GM19328 (cell line): ENCODE data around the gene SASH1.

Experiments used
- ATAC-seq: cut with Tn5 transposase; IDR thresholded peaks from one replicate; pipeline ENCODE4 v1.9.1; 2021; ENCODE audit warnings: mild to moderate bottlenecking, moderate library complexity; ENCODE audit not compliant: unreplicated experiment

The SASH1 gene

GRCh38 chr6:148538261-148539190 is 195.9 kb downstream of the SASH1 start:
- no peak for ATAC-seq

DNA sequence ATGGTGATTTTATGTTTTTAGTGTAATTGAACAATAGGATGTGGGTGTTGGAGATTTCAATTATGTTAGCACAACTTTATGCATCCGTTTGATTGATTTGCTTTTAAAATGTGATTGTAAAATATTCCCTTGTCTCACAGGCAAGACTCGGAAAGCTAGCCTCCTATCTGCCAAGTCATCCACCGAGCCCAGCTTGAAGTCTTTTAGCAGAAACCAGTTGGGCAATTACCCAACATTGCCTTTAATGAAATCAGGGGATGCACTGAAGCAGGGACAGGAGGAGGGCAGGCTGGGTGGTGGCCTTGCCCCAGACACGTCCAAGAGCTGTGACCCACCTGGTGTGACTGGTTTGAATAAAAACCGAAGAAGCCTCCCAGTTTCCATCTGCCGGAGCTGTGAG is 200.9 kb downstream of the SASH1 start:
- ATAC-seq = no peak

DNA sequence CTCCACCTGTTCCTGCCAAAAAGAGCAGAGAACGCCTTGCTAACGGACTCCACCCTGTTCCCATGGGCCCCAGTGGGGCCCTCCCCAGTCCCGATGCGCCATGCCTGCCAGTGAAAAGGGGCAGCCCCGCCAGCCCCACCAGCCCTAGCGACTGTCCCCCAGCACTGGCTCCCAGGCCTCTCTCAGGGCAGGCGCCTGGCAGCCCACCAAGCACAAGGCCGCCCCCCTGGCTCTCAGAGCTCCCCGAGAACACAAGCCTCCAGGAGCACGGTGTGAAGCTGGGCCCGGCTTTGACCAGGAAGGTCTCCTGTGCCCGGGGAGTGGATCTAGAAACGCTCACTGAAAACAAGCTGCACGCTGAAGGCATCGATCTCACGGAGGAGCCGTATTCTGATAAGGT is 201.8 kb downstream of the SASH1 start:
- no peak for ATAC-seq

DNA sequence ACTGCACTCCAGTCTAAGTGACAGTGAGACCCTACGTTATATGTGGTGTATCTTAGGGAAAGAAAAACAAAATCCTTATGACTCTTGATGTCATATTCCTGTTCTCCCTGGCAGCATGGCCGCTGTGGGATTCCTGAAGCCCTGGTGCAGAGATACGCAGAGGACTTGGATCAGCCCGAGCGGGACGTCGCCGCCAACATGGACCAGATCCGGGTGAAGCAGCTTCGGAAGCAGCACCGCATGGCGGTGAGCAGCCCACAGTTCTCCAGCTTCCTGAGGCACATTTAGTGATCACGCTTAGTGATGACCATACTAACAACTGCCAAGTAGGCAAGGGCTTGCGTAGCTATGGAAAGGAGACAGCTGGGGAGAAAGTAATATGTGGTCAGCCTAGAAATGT is 203.3 kb downstream of the SASH1 start:
- ATAC-seq = no peak

DNA sequence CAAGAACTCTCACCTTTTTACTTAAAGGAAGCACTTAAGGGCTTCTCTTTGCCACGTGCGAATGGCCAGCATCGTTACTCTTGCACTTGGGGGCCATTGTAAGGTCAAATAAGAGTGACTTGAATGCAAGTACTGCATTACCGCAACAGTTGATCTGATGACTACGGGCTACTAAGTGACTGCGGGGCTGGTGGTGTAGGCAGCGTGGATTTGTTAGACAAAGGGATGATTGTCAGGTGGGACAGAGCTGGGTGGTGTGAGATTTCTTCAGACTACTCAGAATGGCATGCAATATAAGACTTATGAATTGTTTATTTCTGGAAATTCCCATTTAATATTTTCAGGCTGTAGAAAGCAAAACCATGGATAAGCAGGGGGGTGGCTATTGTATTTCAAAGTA is 204.5 kb downstream of the SASH1 start:
- no peak for ATAC-seq

DNA sequence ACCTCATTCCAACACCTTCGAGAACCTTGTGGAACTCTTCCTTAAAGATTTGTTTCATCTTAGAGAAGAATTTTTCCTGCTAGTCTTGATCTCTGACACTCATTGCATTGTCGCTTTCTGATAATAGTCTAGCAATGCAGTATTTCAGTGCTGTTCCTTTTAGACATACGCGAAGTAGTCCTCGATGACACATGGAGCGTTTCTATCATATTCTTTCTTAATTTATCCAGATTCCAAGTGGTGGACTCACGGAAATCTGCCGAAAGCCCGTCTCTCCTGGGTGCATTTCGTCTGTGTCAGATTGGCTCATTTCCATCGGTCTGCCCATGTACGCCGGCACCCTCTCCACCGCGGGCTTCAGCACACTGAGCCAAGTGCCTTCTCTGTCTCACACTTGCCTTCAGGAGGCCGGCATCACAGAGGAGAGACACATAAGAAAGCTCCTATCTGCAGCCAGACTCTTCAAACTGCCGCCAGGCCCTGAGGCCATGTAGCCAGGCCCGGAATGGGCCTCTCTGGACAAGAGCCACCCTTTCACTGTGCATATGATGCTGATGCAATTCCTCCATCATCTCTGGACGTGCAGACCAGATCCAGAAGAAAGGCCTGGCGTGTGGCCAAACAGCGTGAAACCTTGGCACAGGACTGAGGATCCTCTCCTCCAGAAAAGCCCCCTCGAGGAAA is 205.6 kb downstream of the SASH1 start:
- no peak for ATAC-seq

DNA sequence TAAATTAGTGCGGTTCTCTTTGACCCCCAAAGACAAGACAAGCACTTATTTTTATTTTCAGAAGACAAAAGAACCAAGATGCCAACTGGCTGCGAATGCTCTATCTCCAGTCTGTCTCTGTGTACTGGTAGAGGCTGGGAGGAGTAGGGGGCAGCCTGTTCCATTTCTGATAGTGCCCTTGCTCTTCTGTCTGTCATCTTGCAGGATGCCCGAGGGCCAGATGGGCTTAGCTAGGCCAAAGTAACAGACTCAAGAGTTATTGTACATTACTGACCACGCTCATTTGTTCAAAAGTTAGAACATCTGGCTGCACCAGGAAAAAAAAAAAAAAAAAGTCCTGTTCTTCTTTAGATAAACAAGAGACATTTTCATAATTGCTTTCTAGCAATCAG is 206.1 kb downstream of the SASH1 start:
- ATAC-seq = no peak

DNA sequence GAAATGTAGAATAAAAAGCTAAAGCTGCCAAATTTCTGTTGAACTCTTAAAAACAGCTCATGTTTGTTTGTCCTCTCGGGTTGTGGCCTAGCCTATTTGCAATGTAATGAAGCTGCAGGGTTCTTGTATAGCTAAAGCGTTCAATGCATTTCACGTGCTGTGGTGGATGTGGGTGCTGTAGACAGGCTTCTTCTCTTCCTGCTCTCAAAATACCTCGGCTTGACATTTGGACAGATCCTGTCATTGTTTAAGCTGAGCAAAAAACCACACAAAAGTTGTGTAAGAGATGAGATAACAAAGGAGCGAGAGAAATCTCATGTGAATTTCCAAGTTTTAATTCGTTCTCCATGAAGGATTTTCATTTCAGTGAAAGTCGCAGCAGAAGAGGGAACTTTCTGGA is 207.9 kb downstream of the SASH1 start:
- ATAC-seq = no peak

GRCh38 chr6:148551226-148551625 is 208.6 kb downstream of the SASH1 start:
- ATAC-seq = no peak

DNA sequence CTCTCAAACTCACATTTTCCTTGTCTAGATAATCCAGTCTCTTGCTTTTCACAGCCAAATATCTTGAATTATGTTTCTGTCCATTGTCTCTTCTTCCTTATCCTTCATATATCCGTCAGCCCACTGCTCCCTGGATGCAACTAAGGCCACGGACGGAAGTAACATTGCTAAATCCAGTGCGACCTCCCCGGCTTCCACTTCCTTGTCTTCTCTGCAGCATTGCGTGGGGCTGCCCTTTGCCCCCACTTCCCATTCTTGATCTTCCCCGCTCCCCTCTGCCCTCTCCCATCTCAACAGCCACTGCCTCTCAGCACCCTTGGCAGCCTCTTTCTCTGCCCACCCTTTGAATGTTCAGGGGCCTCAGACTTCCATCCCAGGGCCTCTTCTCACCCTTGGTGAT is 213.8 kb downstream of the SASH1 start:
- ATAC-seq = no peak

GRCh38 chr6:148557796-148558321 is 215.2 kb downstream of the SASH1 start:
- no peak for ATAC-seq

GRCh38 chr6:148559848-148560433 is 217.3 kb downstream of the SASH1 start:
- ATAC-seq = peak; percentile 70

- ATAC-seq = no peak
These were observed 219.0 kb downstream of the SASH1 start for GRCh38 chr6:148561629-148562028.

GRCh38 chr6:148563066-148563465 is 220.4 kb downstream of the SASH1 start:
- ATAC-seq = no peak

- ATAC-seq = no peak
These were observed 221.9 kb downstream of the SASH1 start for GRCh38 chr6:148564494-148565035.

- no peak for ATAC-seq
These were observed 222.8 kb downstream of the SASH1 start for GRCh38 chr6:148565321-148565926.

- ATAC-seq = peak; percentile 54
These were observed 223.5 kb downstream of the SASH1 start for GRCh38 chr6:148565930-148566663.

GRCh38 chr6:148566664-148567350 is 224.2 kb downstream of the SASH1 start:
- ATAC-seq = peak; percentile 61

DNA sequence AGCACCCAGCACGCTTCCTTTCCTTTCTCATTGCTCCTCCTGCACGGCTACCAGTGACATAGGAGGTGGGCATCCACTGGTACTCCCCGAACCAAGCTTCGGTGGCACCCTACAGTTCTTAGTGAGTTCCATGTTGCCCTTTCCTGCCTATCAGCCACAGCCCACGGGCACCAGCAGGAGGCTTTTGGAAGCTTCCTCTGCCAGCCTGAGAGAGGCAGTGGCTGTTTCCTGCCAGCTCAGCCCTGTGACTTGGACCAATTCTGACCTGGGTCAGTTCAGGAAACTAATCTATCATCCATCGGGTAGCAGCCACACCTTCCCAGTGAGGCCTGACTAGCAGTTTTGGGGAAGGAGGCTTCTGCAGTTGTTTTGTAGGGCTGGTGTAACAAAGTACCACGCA is 227.8 kb downstream of the SASH1 start:
- no peak for ATAC-seq
